Head of caudate nucleus (tissue), 42 donors: ENCODE measurements around the gene ASTN2.

ENCODE experiments used
- DNase-seq, 42 donors: peaks; one replicate each; pipeline versions ENCODE4 v3.0.0 to v3.0.0-alpha.2; 2020 to 2021; ENCODE audit warnings: mixed read lengths in 7 of 42
- intact Hi-C: fragments of 100-400 bp; cut with DNase I; formaldehyde crosslinking; loops from one replicate; pipeline ENCODE4 v1.15.0; 2022

ASTN2 gene

DNA sequence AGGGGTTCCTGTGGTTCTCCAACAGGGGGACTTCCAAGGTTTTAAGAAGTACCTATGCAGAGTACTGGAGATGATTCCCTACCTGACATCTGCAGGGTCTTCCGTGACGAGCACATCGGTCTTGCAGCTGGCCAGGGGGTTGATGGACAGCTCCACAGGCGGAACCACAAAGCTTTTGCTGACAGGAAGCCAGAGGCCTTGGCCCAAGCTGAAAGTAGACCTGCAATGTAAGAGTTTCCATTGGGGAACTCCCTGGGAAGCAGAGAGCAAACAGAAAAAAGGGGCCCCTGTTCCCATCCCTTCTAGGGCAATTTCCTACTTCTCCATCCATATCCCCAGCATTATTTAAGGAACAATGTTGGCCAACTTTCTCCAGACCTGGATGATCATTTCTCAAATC is 439.7 kb downstream of the ASTN2 start:
- DNase-seq: no peak
- intact Hi-C loops: no loop called here

DNA sequence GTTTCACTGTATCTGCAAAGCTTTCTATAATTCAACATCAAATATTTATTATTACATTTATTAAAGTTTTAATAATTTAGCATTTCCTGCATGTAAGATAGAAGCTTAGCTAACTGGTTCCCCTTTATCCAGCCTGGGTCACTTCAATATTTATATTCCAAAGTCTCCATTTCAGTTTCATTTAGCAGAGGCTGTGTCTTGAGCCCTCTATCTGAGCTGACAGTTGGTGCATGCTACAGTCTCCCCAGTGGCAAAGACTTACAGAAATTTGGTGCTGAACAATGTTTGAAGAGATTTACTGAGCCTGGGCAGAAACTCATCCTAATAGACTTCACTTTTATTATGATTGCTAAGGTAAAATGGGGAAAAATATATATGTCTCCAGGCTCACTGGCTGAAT is 448.7 kb downstream of the ASTN2 start:
- intact Hi-C loops: no loop called here
- no peak for DNase-seq

DNA sequence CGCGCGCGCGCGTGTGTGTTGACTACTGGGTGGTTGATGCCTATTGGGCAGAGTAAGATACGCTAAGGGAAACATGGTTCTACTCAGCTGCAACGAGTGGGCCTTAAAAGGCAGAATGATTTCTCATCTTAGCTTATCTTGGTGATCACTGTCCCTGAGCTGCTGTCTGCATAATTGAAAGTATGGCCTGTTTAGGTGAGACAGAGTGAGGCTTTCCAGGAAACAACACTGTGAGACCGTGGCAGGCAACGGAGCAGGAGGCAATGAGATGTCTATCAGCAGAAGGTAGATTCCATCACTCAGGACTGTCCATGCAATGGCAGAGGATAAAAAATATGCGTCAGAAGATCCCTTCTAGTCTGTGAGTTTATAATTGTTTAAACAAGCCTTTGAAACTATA is 450.6 kb downstream of the ASTN2 start:
- intact Hi-C loops: no loop called here
- no peak for DNase-seq

DNA sequence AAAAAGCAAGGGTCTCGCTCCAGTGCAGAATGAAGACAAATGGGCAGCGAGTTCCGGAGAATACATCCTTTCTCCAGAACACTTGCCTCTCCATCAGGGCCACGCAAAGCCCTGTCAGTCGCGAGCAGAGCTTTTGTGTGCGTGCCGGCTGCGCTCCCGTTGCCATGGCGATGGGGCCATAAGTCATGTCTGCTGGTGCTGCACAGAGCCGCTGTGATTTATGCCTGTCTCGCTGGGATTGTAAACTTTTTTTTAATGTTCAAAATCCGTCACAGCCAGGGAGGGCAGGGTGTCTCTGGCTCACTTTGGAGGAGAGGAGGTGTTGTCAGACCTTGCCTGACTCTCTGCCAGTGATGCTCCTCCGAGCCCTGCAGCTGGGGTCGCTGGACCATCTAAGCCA is 455.0 kb downstream of the ASTN2 start:
- DNase-seq: peak; percentile 37 to 86 (median 72)

GRCh38 chr9:116958881-116959280 is 456.0 kb downstream of the ASTN2 start:
- no peak for DNase-seq
- intact Hi-C loops: no loop called here

More for the DNA sequence above, 455.0 kb downstream of the ASTN2 start:
- intact Hi-C loops: no loop called here

- DNase-seq: no peak
- intact Hi-C loops: no loop called here
Observed at GRCh38 chr9:116954731-116955130, 460.1 kb downstream of the ASTN2 start.

GRCh38 chr9:116953271-116953670 is 461.6 kb downstream of the ASTN2 start:
- DNase-seq: no peak
- intact Hi-C loops: no loop called here

DNA sequence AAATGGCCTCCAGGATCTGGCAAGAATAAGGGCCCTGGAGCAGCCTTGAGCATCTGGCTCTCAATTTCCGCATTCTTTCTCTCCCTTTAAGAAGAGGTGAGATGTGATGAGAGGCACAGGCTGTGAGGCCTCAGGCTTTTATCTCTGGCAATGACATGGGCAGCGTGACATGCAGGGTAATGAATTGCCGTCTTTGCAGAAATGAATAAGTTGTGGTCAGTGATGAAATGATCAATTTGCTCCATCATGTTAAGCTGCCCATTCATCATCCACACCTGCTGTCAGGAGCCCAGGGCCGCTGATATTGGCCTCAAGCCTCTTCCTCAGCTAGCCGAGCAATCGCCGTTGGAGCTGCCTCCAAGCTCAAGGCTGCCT is 462.4 kb downstream of the ASTN2 start:
- DNase-seq: no peak
- intact Hi-C loops: no loop called here

GRCh38 chr9:116951588-116952435 is 463.0 kb downstream of the ASTN2 start:
- DNase-seq: no peak
- intact Hi-C loops: no loop called here

DNA sequence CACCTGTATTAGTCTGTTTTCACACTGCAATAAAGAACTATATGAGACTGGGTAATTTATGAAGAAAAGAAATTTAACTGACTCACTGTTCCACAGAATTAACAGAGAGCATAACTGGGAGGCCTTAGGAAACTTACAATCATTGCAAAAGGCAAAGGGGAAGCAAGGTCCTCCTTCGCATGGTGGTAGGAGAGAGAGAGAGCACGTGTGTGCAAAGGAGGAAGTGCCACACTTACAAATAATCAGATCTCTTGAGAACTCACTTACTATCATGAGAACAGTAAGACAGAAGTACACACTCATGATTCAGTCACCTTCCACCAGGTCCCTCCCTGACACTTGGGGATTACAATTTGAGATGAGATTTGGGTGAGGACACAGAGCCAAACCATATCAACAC is 469.0 kb downstream of the ASTN2 start:
- no peak for DNase-seq
- intact Hi-C loops: no loop called here

DNA sequence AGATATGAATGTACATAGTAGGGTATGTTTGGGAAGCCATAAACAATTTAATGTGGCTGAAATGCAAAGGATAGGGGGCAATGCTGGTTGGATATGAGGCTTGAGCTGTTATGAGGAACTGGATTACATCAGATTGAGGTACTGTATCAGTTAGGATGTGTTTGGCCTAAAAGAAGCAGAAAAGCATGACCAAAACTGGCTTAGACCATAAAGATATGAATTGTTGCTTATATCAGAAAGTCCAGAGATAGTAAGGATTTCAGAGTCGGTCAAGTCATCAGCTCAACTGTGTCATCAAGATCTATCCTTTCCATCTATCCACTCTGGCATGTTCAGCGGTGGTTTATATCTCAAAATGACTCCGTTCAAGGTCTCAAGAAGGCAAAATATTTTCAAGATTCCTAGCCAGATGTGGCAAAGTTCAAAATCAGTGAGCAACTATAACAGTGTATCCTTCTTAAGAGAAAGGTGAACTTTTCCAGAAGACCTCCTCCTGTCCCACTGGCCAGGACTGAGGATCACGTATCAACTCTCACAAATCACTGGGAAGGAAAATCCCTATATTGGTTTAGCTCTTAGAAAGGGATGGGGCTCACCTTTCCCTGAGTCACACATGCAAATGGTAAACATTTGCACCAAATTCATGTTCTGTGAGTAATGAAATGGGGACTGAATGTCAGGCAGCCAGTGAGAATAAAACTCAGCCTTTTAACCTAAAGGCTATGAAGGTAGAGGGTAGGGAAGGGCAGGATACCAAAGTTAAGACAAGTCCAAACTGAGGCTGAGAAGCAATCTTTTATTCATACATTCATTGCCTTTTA is 469.9 kb downstream of the ASTN2 start:
- intact Hi-C loops: no loop called here

DNA sequence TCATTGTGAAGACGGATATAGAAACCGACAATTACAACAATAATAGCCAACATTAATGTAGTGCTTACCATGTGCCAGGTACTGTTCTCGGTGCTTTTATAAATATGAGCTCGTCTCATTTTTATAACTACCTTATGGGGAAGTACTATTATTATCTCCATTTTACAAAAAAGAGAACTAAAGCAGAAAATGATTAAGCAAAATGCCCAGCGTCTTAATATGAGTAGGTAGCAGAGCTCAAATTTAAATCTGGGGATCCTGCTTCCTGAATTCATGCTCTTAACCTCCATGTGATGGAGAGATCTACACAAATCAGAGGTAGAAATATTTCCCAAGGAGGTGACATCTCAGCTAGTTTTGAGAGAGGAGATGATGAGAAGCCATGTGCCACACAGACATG is 470.9 kb downstream of the ASTN2 start:
- intact Hi-C loops: no loop called here
- no peak for DNase-seq

More for the DNA sequence above, 469.9 kb downstream of the ASTN2 start:
- no peak for DNase-seq

DNA sequence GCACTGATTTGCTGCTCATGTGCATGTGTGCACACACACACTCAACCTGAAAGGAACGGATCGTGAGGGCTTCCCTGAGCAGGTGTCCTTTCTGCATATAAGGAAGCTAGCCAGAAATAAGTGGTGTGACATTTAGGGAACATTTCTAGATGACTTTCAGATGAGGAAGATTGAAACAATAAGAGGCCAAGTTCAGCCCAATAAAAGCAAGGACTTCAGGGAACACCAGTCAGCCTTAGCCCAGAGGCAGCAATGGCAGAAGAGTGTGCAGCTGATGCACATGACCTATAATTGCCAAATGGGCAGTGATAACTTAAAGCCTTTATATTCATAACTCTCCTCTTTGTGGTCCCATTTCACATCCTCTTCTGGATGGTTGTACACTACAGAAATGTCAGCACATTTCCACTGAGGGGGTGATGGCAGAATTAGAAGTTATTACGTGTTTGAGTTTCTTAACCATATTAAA is 472.2 kb downstream of the ASTN2 start:
- intact Hi-C loops: no loop called here
- no peak for DNase-seq

GRCh38 chr9:116941266-116941665 is 473.6 kb downstream of the ASTN2 start:
- intact Hi-C loops: no loop called here
- peak in 1 of 42 donors; percentile 2 for DNase-seq

GRCh38 chr9:116940614-116941215 is 474.1 kb downstream of the ASTN2 start:
- intact Hi-C loops: no loop called here
- no peak for DNase-seq

DNA sequence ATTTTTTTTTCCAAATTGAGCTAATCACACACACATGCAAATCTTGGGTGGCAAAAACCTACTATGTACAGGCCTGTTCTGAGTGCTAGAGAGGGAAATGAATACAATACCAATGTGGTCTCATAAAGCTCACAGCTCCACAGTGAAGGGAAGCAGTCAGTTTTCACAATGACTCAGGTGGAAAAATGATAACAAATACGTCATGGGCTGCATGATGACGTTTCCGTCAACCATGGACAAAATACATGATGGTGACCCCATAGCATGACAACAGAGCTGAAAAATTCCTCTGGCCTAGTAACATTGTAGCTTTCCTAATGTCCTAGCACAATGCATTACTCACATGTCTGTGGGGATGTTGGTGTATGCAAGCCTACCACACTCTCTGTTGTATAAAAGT is 475.2 kb downstream of the ASTN2 start:
- intact Hi-C loops: no loop called here
- DNase-seq: no peak

- intact Hi-C loops: no loop called here
- DNase-seq: no peak
Observed at GRCh38 chr9:116939161-116939560, 475.7 kb downstream of the ASTN2 start.

GRCh38 chr9:116937361-116937760 is 477.5 kb downstream of the ASTN2 start:
- intact Hi-C loops: no loop called here
- no peak for DNase-seq

- no peak for DNase-seq
- intact Hi-C loops: no loop called here
Observed at GRCh38 chr9:116935149-116935897, 479.5 kb downstream of the ASTN2 start.
